ENCODE measurements around the gene USP30. TPM values are rescaled to one million over a fixed set of nuclear protein-coding genes. Genes with fewer than 3 reads are reported as not detected.

The USP30 gene
- total RNA-seq, 4 donors from 2014 or later = 18.8 to 25.7 (median 20.9) TPM

GRCh38 chr12:109058773-109059172 is 6.4 kb downstream of the USP30 start:
- TF ChIP-seq, protein P1, sequence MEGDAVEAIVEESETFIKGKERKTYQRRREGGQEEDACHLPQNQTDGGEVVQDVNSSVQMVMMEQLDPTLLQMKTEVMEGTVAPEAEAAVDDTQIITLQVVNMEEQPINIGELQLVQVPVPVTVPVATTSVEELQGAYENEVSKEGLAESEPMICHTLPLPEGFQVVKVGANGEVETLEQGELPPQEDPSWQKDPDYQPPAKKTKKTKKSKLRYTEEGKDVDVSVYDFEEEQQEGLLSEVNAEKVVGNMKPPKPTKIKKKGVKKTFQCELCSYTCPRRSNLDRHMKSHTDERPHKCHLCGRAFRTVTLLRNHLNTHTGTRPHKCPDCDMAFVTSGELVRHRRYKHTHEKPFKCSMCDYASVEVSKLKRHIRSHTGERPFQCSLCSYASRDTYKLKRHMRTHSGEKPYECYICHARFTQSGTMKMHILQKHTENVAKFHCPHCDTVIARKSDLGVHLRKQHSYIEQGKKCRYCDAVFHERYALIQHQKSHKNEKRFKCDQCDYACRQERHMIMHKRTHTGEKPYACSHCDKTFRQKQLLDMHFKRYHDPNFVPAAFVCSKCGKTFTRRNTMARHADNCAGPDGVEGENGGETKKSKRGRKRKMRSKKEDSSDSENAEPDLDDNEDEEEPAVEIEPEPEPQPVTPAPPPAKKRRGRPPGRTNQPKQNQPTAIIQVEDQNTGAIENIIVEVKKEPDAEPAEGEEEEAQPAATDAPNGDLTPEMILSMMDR (IDR thresholded peaks at IDR 0.05) = no peak
- TF ChIP-seq POLR2A (IDR thresholded peaks at IDR 0.05) = no peak
- intact Hi-C loops (cut with DNase I) = no loop called here

DNA sequence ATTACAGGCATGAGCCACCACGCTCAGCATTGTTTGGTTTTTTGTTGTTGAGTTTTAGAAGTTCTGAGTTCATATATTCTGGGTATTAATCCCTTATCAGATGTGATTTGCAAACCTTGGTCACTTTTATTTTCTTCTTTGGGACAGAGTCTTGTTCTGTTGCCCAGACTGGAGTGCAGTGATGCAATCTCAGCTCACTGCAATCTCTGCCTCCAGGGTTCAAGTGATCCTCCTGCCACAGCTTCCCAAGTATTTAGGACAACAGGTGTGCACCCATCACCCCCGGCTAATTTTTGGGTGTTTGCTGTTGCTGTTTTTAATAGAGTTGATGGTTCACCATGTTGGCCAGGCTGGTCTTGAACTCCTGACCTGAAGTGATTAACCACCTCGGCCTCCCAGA is 11.8 kb downstream of the USP30 start:
- 95 to 98% methylated on average over 3 of the region's 3 CpGs for WGBS, 2 donors
- TF ChIP-seq, protein P1 (IDR thresholded peaks at IDR 0.05) = no peak
- TF ChIP-seq POLR2A (IDR thresholded peaks at IDR 0.05) = no peak
- no peak overlapping the region for H3K4me3 ChIP-seq (replicated peaks in 1 of 3)
- H3K27me3 ChIP-seq = no peaks in the 10 kb centered on the region
- DNase-seq = no peak
- H3K27ac ChIP-seq = no peak overlapping the region
- H3K4me1 ChIP-seq = no peaks in the 10 kb centered on the region
- peaks cover 14 to 21% of the 10 kb centered on the region in 2 donors for H3K36me3 ChIP-seq
- intact Hi-C loops (cut with DNase I) = no loop called here
- H3K9me3 ChIP-seq = no peaks in the 10 kb centered on the region

More at GRCh38 chr12:109058773-109059172, 6.4 kb downstream of the USP30 start:
- peaks cover 9 to 15% of the 10 kb centered on the region in 2 donors for H3K36me3 ChIP-seq
- no peaks in the 10 kb centered on the region for H3K27me3 ChIP-seq
- no peaks in the 10 kb centered on the region for H3K9me3 ChIP-seq
- no peak overlapping the region for H3K4me3 ChIP-seq (replicated peaks in 1 of 3)
- no peak overlapping the region for H3K27ac ChIP-seq
- 93 to 95% methylated on average over 6 of the region's 6 CpGs for WGBS, 2 donors
- peaks cover 0 to 6% of the 10 kb centered on the region in 2 donors for H3K4me1 ChIP-seq
- DNase-seq = no peak

DNA sequence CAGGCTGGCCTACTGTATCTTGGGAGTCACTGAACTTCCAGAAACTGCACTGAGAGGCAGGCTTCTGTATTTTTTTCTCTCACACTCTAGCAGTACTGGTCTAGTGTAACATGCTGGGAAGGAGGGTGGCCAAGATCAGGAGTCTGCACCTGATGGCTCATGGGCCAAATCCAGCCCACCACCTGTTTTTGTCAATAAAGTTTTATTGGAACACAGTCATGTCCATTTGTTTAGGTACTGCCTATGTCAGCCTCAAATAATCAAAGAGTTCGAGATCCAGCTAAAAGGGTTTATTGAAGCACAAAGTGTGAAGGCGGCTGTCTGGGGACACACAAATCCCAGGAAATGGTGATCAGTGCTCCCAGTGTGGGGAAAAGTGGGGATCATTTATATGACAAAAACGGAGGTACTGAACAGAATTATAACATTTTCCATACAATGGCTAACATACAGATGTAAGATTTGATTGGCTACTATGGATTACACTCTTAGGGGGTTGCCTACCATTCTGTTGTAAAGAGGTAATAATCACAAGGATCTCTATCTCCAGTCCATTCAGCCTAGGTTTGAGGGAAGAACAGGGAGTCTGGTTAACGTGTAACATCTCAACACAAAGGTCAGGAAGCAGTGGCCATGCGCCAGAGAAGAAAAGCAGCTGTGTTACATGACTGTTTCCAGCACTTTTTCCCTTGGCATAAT is 12.9 kb downstream of the USP30 start:
- DNase-seq = no peak
- 92 to 95% methylated on average over 5 of the region's 5 CpGs for WGBS, 2 donors
- Histone ChIP-seq H3K36me3 (peaks cover 16 to 21% of the 10 kb centered on the region in 2 donors), H3K27me3 (no peaks in the 10 kb centered on the region), H3K27ac (no peak overlapping the region), H3K9me3 (no peaks in the 10 kb centered on the region), H3K4me3 (replicated peaks in 1 of 3) (no peak overlapping the region), H3K4me1 (no peaks in the 10 kb centered on the region)
- intact Hi-C loops (cut with DNase I) = no loop called here
- TF ChIP-seq POLR2A (IDR thresholded peaks at IDR 0.05) = no peak
- TF ChIP-seq, protein P1 (IDR thresholded peaks at IDR 0.05) = no peak

DNA sequence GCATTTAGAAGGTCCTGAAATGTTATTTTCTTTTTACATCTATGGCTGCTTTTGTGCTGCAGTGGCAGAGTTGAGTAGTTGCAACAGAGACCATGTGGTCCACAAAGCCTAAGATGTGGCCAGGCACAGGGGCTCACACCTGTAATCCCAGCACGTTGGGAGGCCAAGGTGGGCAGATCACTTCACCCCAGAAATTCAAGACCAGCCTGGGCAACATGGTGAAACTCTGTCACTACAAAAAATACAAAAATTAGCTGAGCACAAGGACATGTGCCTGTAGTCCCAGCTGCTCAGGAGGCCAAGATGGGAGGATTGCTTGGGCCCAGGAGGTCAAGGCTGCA is 13.4 kb downstream of the USP30 start:
- Histone ChIP-seq H3K36me3 (peaks cover 16 to 21% of the 10 kb centered on the region in 2 donors), H3K9me3 (no peaks in the 10 kb centered on the region), H3K4me1 (no peaks in the 10 kb centered on the region), H3K27me3 (no peaks in the 10 kb centered on the region), H3K27ac (no peak overlapping the region), H3K4me3 (replicated peaks in 1 of 3) (no peak overlapping the region)
- no peak for DNase-seq
- 77 to 87% methylated on average over 1 of the region's 1 CpG for WGBS, 2 donors
- intact Hi-C loops (cut with DNase I) = no loop called here
- no peak for TF ChIP-seq POLR2A (IDR thresholded peaks at IDR 0.05)
- TF ChIP-seq, protein P1 (IDR thresholded peaks at IDR 0.05) = no peak
